NCI-H226 (cell line): ENCODE measurements around the gene PIP5K1B.

Source experiments
- DNase-seq: peaks from one replicate; pipeline ENCODE4 v3.0.0-alpha.2; 2015

Gene PIP5K1B

DNA sequence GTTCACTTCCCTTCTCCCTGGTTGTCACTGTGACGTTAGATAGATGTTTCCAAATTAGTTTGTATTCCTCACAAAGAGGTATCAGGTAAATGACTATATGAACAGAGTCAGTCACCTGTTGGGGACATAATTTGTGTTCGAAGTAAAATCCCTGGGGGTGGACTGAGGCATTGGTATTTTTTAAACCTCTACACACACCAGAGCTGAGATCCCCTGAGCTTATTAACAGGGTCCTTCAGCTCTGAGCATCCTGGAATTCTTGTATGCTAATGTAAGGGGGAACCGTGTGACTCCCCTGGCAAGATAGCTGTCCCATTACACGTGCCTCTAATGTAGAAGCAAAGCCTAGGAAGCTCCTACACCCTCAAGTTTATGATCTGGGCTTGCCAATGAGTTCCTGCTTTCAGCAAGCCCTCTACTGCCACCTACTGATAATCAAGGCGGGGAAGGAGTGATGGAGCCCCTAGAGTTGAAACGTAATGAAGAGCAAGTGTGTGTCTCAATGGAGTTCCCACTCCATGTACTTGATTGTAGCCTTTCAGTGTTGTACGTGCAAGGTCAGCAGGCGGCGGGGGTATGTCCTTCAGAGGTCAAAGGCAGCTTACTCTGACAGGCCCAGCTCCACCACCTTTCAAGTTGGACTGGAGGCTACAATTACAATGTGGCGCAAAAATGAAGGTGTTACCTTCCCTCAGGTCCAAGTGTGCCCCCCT, 294.5 kb downstream of the PIP5K1B start:
- peak; percentile 43 for DNase-seq

DNA sequence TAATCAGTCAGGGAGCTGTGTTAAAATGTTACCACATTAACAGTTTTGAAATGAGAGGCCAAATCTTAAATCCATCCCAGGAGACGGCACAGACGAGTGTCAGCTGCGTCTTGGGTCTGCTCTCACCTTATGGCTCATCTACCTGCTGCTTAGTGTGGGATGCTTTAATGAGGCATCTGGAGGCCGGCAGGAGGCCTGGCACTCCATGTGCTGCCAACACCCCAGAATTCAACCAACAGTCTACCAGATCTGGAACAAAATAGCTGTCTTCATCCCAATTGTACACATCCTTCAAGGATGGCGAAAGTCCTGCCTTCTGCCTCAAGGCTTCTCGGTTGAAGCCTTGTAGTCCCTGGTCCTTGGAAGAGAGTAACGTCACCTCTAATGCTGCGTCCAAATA, 296.9 kb downstream of the PIP5K1B start:
- no peak for DNase-seq

- no peak for DNase-seq
These were observed 298.0 kb downstream of the PIP5K1B start for GRCh38 chr9:69003051-69003450.

GRCh38 chr9:69004836-69005235, 299.8 kb downstream of the PIP5K1B start:
- DNase-seq: no peak

DNA sequence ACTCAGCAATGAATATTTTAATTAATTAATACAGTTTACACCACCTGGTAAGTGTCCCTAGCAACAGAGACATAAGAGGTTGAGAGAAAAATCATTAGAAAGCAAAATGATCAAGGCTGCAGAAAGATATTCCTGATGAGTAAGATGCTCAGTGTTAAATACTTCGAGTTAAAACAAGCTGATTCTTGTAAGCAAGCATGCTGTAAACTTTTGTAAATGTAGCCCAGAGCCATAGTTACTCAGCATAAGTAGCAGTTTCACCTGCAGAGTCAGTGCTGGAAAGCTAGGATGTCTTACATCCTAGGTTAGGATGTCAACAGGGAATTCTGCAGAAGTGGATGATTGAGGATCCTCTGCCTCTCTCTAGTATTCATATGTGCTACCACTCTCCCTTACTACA, 304.7 kb downstream of the PIP5K1B start:
- no peak for DNase-seq

- DNase-seq: no peak
These were observed 307.8 kb downstream of the PIP5K1B start for GRCh38 chr9:69012696-69013381.

DNA sequence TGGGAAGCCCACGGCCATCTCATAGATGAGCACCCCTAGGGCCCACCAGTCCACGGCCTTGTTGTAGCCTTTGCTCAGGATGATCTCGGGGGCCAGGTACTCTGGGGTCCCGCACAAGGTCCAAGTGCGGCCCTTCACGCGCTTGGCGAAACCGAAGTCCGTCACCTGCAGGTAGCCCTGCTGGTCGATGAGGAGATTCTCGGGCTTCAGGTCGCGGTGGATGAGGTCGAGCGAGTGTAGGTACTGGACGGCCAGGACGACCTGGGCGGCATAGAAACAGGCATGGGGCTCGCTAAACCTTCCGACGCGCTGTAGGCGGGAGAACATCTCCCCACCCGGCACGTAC, 308.3 kb downstream of the PIP5K1B start:
- no peak for DNase-seq

DNA sequence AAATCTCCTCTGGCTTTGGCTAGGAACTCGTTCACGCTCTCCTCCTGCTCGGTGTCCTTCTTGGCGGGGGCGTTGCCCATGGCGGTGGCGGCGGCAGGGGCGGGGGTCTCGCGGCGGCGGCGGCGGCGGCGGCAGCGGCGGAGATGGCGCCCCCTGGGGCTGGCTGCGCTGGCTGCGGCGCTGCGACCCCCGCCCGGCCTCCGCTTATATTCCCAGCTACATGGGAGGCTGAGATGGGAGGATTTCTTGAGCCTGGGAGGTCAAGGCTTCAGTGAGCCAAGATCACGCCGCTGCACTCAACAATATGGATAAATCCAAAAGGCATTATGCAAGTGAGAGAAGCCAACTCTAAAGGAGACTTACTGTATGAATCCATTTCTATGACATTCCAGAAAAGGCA, 309.0 kb downstream of the PIP5K1B start, which contains the start of gene PRKACG:
PRKACG (minus strand) TSS at position 101 of the 400 bp plus-strand sequence; CDS start at position 80, 21 bp downstream.
- no peak for DNase-seq

- no peak for DNase-seq
These were observed 311.4 kb downstream of the PIP5K1B start for GRCh38 chr9:69016191-69017096.

- no peak for DNase-seq
These were observed 313.7 kb downstream of the PIP5K1B start for GRCh38 chr9:69018737-69019136.

- no peak for DNase-seq
These were observed 314.8 kb downstream of the PIP5K1B start for GRCh38 chr9:69019808-69020207.

GRCh38 chr9:69020301-69021145, 315.5 kb downstream of the PIP5K1B start:
- DNase-seq: no peak

- DNase-seq: no peak
These were observed 318.6 kb downstream of the PIP5K1B start for GRCh38 chr9:69023650-69024049.

DNA sequence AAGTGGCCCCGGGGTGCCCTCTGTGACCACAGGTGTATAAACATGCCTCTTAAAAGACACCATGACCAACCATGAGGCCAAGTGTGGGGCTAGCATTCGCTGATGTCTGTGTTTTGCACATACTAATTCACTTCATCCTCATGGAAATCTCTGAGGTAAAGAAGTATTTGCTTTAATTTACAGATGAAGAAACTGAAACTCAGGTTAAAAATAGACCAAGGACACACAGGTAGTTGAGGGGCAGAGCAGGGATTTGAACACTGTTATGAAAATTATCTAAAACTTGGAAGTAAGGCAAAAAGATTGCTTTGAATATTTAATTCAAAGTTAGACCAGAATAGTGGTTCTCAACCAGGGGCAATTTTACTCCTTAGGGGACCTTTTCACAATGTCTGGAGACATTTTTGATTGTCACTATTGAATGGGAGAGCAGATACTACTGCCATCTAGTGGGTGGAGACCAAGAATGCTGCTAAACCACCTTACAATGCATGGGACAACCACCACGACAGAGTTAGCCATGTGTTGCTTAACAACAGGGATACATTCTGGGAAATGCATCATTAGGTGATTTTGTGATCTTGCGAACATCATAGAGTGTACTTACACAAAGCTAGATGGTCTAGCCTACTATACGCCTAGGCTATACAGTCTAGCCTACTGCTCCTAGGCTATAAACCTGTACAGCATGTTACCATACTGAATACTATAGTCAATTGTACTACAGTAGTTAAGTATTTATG, 322.5 kb downstream of the PIP5K1B start:
- no peak for DNase-seq

- DNase-seq: no peak
These were observed 323.7 kb downstream of the PIP5K1B start for GRCh38 chr9:69028754-69029153.

- no peak for DNase-seq
These were observed 324.5 kb downstream of the PIP5K1B start for GRCh38 chr9:69029535-69029934.

- DNase-seq: no peak
These were observed 326.0 kb downstream of the PIP5K1B start for GRCh38 chr9:69030851-69031645.

- DNase-seq: no peak
These were observed 329.0 kb downstream of the PIP5K1B start for GRCh38 chr9:69034071-69034470.

GRCh38 chr9:69035438-69036308, 330.6 kb downstream of the PIP5K1B start, which contains the start of gene FXN:
TSS of gene FXN (plus strand) at chr9:69035752. CDS start at chr9:69035783, 31 bp downstream.
- peak; percentile 61 for DNase-seq

DNA sequence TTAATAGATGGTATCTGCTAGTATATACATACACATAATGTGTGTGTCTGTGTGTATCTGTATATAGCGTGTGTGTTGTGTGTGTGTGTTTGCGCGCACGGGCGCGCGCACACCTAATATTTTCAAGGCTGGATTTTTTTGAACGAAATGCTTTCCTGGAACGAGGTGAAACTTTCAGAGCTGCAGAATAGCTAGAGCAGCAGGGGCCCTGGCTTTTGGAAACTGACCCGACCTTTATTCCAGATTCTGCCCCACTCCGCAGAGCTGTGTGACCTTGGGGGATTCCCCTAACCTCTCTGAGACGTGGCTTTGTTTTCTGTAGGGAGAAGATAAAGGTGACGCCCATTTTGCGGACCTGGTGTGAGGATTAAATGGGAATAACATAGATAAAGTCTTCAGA, 331.3 kb downstream of the PIP5K1B start:
- no peak for DNase-seq
